Tibial artery (tissue), 4 donors: ENCODE data around the gene VTCN1.

Source experiments
- DNase-seq, 2 donors: peaks; one replicate each; pipeline ENCODE4 v3.0.0-alpha.2; 2019
- H3K27ac ChIP-seq, 2 donors: fragments of 200-600 bp; sonication (generic) in 1 of 2; 1 replicate in 1 of 2; 2 replicates in 1 of 2; pipeline ENCODE4 v1.5.1; 2018 to 2019; ENCODE audit warnings: mild to moderate bottlenecking in 1 of 2
- H3K27me3 ChIP-seq, 2 donors: fragments of 200-600 bp; sonication (generic) in 1 of 2; one replicate each; pipeline versions ENCODE4 v1.5.1 to v1.6.0; 2016 to 2019
- H3K36me3 ChIP-seq, 3 donors: fragments of 200-600 bp; sonication (generic) in 2 of 3; one replicate each; pipeline ENCODE4 v1.5.1; 2016 to 2019; ENCODE audit warnings: mild to moderate bottlenecking in 2 of 3
- H3K4me1 ChIP-seq, 4 donors: fragments of 200-600 bp; sonication (generic) in 2 of 4; 1 replicate in 3 of 4; 2 replicates in 1 of 4; pipeline ENCODE4 v1.5.1; 2016 to 2019
- H3K4me3 ChIP-seq, 2 donors: fragments of 200-600 bp; sonication (generic) in 1 of 2; 1 replicate in 1 of 2; 2 replicates in 1 of 2; pipeline ENCODE4 v1.5.1; 2018 to 2019; ENCODE audit warnings: mild to moderate bottlenecking in 2 of 2
- H3K9me3 ChIP-seq, 3 donors: fragments of 200-600 bp; sonication (generic) in 1 of 3; one replicate each; pipeline ENCODE4 v1.5.1; 2016 to 2019
- CTCF ChIP-seq, 2 experiments: fragments of 200-600 bp in 1 of 2; fragments of 450-650 bp in 1 of 2; IDR thresholded peaks; one replicate each; pipeline ENCODE4 v1.5.1; 2017 to 2019; ENCODE audit warnings: antibody characterized with exemption in 2 of 2, mild to moderate bottlenecking in 1 of 2, moderate library complexity in 1 of 2
- intact Hi-C: fragments of 100-400 bp; cut with DNase I; formaldehyde crosslinking; loops from one replicate; pipeline ENCODE4 v1.15.0; 2023; ENCODE audit warnings: low total_unique reads

The VTCN1 gene

GRCh38 chr1:117180147-117180967, 30.4 kb downstream of the VTCN1 start:
- H3K27me3 ChIP-seq: no peaks in the 10 kb centered on the region
- intact Hi-C loops: no loop called here
- H3K9me3 ChIP-seq: no peaks in the 10 kb centered on the region
- no peak for TF ChIP-seq CTCF (IDR thresholded peaks at IDR 0.05)
- no peak overlapping the region for H3K4me3 ChIP-seq
- no peak for DNase-seq
- H3K27ac ChIP-seq: no peak overlapping the region
- H3K4me1 ChIP-seq: peaks cover 0 to 5% (median 0%) of the 10 kb centered on the region in 4 donors
- no peaks in the 10 kb centered on the region for H3K36me3 ChIP-seq

DNA sequence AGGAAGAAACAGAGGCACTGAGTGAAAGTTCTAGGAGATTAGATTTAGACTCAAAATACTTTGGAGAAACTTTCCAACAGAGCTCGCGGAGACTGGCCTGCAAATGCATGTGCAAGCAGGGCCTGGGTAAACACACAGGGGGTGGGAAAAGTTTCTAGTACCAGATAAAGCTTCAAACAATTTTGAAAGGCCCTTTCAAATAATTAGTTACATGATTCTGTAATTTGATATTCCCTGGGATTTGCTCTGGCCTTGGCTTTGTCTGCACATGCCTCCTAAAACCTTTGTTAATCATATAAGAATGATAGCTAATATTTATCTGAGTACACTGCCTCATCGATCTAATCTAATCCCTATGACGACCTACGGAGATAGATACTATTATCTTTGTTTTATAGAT, 31.3 kb downstream of the VTCN1 start:
- no peak for TF ChIP-seq CTCF (IDR thresholded peaks at IDR 0.05)
- H3K9me3 ChIP-seq: no peaks in the 10 kb centered on the region
- no peaks in the 10 kb centered on the region for H3K27me3 ChIP-seq
- no peak overlapping the region for H3K4me3 ChIP-seq
- peaks cover 0 to 5% (median 0%) of the 10 kb centered on the region in 4 donors for H3K4me1 ChIP-seq
- intact Hi-C loops: no loop called here
- no peak for DNase-seq
- H3K36me3 ChIP-seq: no peaks in the 10 kb centered on the region
- H3K27ac ChIP-seq: no peak overlapping the region

DNA sequence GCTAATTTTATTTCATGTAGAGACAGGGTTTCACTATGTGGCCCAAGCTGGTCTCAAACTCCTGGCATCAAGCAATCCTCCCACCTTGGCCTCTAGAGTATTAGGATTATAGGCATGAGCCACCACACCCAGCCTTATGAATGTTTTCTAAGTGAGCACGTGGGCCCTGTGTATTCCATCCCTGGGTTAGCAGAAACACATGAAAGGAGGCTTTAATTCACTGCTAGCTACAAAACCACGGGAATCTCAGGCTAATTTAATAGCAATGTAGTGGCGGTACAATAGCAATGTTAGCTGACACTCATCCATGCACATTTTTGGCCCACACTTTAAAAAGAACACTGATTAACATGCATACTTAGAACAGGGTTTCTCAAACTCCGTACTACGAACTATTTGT, 32.0 kb downstream of the VTCN1 start:
- Histone ChIP-seq H3K36me3 (no peaks in the 10 kb centered on the region), H3K27ac (no peak overlapping the region), H3K4me1 (peaks cover 0 to 5% (median 0%) of the 10 kb centered on the region in 4 donors), H3K4me3 (no peak overlapping the region), H3K9me3 (no peaks in the 10 kb centered on the region), H3K27me3 (no peaks in the 10 kb centered on the region)
- intact Hi-C loops: no loop called here
- TF ChIP-seq CTCF (IDR thresholded peaks at IDR 0.05): no peak
- no peak for DNase-seq

GRCh38 chr1:117177376-117177775, 33.4 kb downstream of the VTCN1 start:
- H3K27ac ChIP-seq: no peak overlapping the region
- no peaks in the 10 kb centered on the region for H3K27me3 ChIP-seq
- no peaks in the 10 kb centered on the region for H3K9me3 ChIP-seq
- intact Hi-C loops: no loop called here
- no peak for TF ChIP-seq CTCF (IDR thresholded peaks at IDR 0.05)
- H3K36me3 ChIP-seq: no peaks in the 10 kb centered on the region
- DNase-seq: no peak
- no peak overlapping the region for H3K4me3 ChIP-seq
- H3K4me1 ChIP-seq: peaks cover 0 to 5% (median 0%) of the 10 kb centered on the region in 4 donors

DNA sequence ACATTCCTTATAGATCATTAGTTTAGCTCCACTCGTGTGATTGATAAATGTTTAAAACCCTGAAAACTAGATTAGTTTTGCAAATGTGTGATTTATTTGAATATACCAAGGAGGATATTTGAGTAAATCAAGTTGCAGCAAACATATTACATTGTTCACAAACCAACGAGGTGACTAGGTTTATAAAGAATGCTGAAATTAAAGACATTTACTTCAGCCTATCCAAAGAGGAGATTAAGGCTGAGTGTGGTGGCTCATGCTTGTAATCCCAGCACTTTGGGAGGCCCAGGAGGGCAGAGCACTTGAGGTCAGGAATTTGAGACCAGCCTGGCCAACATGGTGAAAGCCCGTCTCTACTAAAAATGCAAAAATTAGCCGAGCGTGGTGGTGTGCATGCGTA, 34.1 kb downstream of the VTCN1 start:
- intact Hi-C loops: no loop called here
- no peak for TF ChIP-seq CTCF (IDR thresholded peaks at IDR 0.05)
- no peak for DNase-seq
- Histone ChIP-seq H3K9me3 (no peaks in the 10 kb centered on the region), H3K27me3 (no peaks in the 10 kb centered on the region), H3K27ac (no peak overlapping the region), H3K36me3 (no peaks in the 10 kb centered on the region), H3K4me1 (peaks cover 0 to 5% (median 0%) of the 10 kb centered on the region in 4 donors), H3K4me3 (no peak overlapping the region)
